HG02884 (cell line): ENCODE results near the gene CHGA.

Experiments
- ATAC-seq: cut with Tn5 transposase; IDR thresholded peaks from one replicate; pipeline ENCODE4 v1.9.1; 2021; ENCODE audit warnings: mild to moderate bottlenecking, moderate library complexity; ENCODE audit not compliant: unreplicated experiment

Gene CHGA

GRCh38 chr14:92959761-92960680 lies 37.1 kb downstream of the CHGA start:
- ATAC-seq, result no peak

GRCh38 chr14:92960706-92961566 lies 38.0 kb downstream of the CHGA start:
- ATAC-seq, result no peak

DNA sequence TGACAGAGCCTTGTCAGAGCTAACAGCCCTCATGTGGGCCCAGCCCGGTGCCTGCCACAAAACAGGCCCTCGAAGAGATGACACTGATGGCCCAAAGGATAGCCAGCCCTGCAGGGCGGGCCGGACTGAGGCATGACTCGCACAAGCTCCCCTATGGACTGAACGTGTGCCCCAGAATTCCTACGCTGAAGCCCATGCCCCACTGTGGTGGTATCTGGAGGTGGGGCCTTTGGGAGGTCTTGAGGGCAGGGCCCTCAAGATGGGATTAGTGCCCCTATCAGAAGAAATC lies 38.6 kb downstream of the CHGA start:
- ATAC-seq, result no peak

DNA sequence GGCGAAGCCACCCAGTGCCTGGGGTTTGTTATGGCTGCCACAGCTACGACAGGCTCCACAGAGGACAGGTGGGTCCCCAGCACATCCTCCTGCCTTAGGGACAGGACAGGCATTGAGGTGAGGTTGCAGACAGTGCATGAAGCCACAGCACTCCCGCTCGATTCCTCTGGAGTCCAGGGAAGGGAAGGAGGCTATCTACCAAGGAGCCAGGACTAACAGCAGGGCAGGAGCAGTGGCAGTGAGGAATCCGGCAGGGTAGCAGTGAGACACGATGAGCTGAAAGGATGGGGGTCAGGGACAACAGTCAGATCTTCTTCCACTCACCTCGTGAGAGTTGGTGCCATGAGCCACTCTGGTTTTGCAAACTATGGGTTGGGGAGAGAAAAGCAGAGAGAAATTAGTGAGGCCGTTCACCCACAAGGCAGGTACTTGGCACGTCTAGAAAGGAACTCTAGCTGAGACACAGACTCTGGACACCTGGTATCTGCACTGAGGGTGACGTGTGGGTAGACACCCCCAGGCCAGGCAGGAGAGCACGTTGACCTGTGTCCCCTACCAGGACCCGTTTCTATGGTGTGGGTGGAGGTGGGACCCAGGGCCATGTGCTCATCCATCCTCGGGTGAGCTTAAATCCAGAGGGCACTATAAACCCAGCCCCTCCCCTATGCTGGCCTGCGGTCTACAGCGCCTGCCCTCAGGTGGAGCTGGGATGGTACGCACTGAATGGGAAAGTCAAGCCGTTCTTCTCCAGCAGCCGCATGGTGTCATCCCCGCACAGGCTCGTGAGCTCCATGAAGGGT lies 39.3 kb downstream of the CHGA start:
- ATAC-seq, result no peak

GRCh38 chr14:92962831-92963095 lies 39.8 kb downstream of the CHGA start:
- no peak for ATAC-seq

- ATAC-seq, result no peak
Observed at GRCh38 chr14:92963301-92964123, 40.6 kb downstream of the CHGA start.

- no peak for ATAC-seq
Observed at GRCh38 chr14:92964124-92965109, 41.5 kb downstream of the CHGA start.

DNA sequence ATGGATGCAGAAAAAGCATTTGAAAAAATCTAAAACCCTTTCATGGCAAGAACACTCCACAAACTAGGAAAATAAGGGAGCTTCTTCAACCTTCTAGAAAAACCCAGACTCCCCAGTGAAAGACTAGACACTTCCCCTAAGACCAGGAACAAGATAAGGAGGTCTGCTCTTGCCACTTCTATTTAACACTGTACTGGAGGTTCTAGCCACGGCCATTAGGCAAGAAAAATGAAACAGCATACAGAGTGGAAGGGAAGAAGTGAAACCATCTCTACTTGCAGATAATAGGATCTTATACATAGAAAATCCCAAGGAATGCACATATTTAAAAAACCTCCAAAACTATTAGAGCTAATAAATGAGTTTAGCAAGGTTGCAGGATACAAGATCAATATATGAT lies 42.3 kb downstream of the CHGA start:
- no peak for ATAC-seq

DNA sequence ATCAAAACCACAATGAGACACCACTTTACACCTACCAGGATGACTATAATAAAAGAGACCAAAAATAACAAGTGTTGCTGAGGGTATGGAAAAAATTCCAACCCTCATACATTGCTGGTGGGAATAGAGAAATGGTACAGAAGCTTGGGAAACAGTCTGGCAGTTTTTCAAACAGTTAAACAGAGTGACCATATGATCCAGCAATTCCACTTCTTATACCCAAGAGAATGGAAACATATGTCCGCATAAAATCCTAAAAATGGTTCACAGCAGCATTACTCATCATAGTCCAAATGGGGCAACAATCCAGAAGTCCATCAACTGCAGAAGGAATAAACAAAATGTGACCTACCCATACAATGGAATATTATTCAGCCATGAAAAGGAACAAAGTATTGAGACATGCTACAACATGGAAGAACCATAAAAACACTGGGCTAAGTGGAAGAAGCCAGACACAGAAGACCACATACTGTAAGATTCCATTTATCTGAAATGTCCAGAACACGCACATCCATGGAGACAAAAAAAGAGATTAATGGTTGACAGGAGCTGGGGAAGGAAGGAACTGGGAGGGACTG lies 44.5 kb downstream of the CHGA start:
- no peak for ATAC-seq

DNA sequence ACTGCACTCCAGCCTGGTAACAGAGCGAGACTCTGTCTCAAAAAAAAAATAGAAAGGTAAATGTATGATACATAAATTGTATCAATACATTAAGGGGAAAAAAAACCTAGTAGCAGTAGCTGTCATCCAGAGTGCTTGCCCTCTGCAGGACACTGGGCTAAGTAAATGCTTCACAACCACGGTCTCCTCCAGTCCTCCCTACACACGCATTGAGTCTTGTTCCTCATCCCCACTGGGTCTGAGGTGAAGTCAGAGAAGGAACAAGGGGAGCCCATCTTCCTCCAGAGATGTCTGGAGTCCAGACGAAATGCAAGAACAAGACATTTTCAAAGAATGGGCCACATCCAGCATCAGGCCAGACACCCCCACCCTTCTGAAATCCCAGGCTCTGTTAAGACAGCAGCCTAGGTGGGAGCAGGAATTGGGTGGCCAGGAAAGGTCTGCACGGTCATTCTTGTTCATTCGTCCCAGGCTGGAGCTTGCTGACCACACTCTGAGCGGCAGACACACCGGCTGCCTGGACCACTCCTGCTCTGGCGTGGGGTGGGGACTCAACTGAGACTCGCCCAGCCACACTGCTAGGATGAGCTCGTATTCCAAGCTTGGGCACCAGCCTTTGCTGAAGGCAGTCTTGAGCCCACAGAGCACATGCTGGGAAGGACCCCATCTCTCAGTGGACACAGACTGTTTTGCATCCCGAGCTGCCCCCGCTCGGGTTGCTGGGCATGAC lies 45.5 kb downstream of the CHGA start:
- ATAC-seq, result no peak

DNA sequence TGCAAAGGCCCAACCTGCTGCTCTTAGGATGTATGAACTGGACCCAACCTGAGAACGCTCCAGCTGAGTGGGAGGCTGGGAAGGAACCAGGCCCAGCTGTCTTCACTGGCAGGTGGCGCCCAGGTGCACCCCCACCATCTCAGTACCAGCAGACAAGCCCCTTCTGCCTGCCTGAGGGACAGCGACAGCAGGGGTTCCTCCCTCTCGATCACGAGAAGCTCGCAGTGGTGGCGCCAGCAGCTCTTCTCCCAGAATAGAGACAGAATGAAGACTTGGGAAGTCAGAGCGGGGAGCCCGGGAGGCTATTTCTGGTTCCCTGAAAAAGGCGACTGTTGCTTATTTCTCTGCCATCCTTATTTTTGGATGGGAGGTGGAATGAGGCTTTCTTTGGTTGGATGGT lies 46.5 kb downstream of the CHGA start:
- no peak for ATAC-seq

GRCh38 chr14:92969871-92970270 lies 46.9 kb downstream of the CHGA start:
- ATAC-seq, result no peak

- no peak for ATAC-seq
Observed at GRCh38 chr14:92970271-92970670, 47.3 kb downstream of the CHGA start.

DNA sequence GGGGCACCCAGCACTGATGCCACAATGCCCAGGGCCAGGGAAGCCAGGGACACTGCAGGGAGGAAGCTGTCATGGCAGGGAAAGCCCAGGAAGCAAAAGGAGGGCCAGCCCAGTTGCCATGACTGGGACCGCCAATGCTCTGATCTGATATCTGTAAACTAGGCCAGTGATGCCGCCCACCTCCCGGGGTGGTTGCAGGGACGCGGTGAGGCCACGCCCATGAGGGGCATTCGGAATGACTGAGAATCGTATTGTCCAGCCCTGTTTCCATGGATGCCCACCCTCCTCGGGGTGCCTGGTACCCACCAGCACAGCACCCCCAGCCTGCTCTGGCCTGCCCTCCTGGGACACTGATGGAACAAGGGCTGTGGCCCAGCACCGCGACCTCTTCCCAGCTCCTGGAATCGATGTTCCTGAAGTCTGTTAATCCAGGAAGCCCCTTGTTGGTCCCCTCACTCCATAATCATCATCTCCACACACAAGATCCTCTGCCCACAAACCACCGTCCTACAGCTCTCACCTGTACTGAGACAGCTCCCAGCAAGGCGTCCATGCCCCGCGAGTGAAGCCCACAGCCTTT lies 48.7 kb downstream of the CHGA start:
- ATAC-seq, result no peak

DNA sequence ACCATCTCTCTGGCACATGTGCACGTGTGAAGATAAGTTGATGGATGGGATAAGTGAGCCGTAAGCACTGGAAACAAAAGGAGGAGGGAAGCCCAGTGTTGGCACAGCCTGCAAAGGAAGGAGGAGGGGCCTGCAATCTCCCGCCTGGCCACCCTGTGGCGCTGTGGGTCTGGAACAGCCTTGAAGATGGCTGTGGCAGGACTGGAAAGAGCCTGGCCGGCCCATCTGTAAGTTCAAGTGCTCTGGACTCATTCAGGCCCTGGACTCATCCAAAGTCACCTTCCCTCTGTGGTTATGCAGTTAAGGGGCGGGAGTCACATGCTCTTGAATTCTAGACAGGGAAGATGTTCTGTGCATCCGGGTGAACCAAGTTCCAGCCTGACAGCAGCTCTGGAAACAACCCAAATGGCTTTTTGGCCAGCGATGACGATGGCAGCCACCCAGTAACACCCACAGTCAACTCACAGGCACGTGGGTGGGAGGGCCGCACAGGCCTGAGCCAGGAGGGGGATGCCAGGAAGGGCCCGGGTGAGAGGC lies 50.4 kb downstream of the CHGA start:
- ATAC-seq, result no peak

GRCh38 chr14:92973798-92974372 lies 50.9 kb downstream of the CHGA start:
- no peak for ATAC-seq

DNA sequence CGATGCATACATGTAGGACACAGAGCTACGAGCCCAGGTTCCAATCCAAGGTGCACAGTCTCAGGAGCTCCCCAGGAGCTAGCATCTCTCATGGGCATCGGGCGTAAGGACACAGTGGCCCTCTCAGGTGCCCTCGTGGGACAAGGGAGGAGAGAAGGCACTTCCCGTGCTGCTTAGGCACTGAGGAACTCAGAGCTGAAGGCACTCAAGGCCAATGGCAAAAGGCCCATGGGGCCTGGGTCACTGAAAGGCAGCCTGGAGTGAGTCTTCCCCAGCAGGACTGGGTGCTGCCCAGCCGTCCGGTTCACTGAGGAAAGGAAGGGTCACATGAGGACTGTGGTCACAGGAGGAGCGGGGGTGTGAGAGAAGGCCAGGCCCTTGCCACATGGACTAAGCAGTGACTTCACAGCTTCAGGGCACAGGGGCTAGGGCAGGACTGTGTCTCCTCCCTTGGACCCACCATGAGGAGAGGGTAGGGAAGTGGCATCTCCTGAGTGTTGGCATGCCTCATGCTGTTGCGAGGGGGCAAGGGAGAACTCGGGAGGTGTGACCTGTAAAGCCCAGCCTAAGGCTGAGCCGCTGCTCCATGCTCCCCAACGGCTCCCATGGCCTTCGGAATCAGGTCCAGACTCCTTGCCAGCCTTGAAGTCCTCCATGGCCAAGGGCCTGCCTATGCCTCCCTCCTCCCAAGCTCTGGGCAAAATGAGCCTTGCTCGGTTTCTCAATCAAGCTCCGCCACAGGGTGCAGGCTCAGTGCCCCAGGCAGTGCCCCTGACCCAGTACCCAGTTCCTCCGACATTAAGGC lies 51.8 kb downstream of the CHGA start:
- no peak for ATAC-seq
